ENCODE results near the gene PTPRT. TPM values are rescaled to one million over a fixed set of nuclear protein-coding genes. Genes with fewer than 3 reads are reported as not detected.

The PTPRT gene
- total RNA-seq, 1 experiment from 2014 or later = not detected

DNA sequence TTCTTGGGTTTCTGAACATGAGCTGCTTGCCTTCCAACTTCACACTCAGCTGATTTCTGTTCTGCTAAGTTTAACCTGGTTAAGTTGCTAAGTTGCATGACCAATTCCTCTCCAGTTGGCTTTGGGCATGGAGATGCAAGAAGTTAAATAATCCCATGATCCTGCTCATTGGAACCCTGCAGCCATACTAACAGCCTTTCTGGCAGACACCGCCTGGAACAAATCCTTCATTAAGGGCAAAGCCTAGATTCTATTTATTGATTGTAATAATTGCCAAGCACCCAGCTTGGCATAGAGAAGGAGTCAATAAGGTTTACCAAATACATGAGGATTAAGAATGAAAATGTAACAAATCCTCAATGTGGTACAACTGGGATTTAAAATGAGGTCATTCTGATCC is 829.1 kb downstream of the PTPRT start:
- BruUV-seq (replicated peaks) = no TSS peak
- no peak overlapping the region for H2AFZ ChIP-seq (ENCODE audit: low read depth, low read length, poor library complexity, severe bottlenecking)
- ATAC-seq = no peak
- H3K9ac ChIP-seq (ENCODE audit: low read length) = no peak overlapping the region
- no peak overlapping the region for H3K4me2 ChIP-seq (ENCODE audit: low read length)
- ChIA-PET POLR2A (no interaction called here), RAD21 (ENCODE audit: low non-redundant PET in 1 of 2, low total read pairs in 2 of 2, uncharacterized antibody in 2 of 2, unreplicated experiment in 2 of 2) (no interaction called here), CTCF (no interaction called here)
- H3K27me3 ChIP-seq (ENCODE audit: insufficient read depth, low read length) = no peaks in the 10 kb centered on the region
- H3K79me2 ChIP-seq (ENCODE audit: insufficient read depth, low read length) = no peaks in the 10 kb centered on the region
- TF ChIP-seq ELF1 (IDR thresholded peaks at IDR 0.05; ENCODE audit: borderline replicate concordance, low read depth) (no peak), YY1 (IDR thresholded peaks at IDR 0.05; ENCODE audit: extremely low read depth, insufficient replicate concordance, low read depth, low read length) (no peak), ZNF274 (IDR thresholded peaks at IDR 0.05; ENCODE audit: low read depth, low read length) (no peak), RAD21 (IDR thresholded peaks at IDR 0.05; ENCODE audit: low read depth) (no peak), CEBPB (IDR thresholded peaks at IDR 0.05; ENCODE audit: low read depth) (no peak), POLR2AphosphoS5 (IDR thresholded peaks at IDR 0.05; ENCODE audit: low read depth, low read length) (no peak), SIN3A (IDR thresholded peaks at IDR 0.05; ENCODE audit: low read depth) (no peak), SRF (IDR thresholded peaks at IDR 0.05; ENCODE audit: low read depth) (no peak), FOSL1 (IDR thresholded peaks at IDR 0.05; ENCODE audit: low read depth) (no peak), CBX3 (IDR thresholded peaks at IDR 0.05; ENCODE audit: low read depth) (no peak), EGR1 (IDR thresholded peaks at IDR 0.05; ENCODE audit: low read depth) (no peak), SP1 (IDR thresholded peaks at IDR 0.05; ENCODE audit: low read depth) (no peak), ZFX (IDR thresholded peaks at IDR 0.05) (no peak), POLR2A (IDR thresholded peaks at IDR 0.05; ENCODE audit: borderline replicate concordance, extremely low read depth, insufficient read depth, insufficient read length) (no peak), EZH2phosphoT487 (IDR thresholded peaks at IDR 0.05; ENCODE audit: borderline replicate concordance) (no peak), TCF7L2 (IDR thresholded peaks at IDR 0.05; ENCODE audit: borderline replicate concordance, extremely low read depth, insufficient read depth, insufficient read length) (no peak)
- TF ChIP-seq, protein P1, sequence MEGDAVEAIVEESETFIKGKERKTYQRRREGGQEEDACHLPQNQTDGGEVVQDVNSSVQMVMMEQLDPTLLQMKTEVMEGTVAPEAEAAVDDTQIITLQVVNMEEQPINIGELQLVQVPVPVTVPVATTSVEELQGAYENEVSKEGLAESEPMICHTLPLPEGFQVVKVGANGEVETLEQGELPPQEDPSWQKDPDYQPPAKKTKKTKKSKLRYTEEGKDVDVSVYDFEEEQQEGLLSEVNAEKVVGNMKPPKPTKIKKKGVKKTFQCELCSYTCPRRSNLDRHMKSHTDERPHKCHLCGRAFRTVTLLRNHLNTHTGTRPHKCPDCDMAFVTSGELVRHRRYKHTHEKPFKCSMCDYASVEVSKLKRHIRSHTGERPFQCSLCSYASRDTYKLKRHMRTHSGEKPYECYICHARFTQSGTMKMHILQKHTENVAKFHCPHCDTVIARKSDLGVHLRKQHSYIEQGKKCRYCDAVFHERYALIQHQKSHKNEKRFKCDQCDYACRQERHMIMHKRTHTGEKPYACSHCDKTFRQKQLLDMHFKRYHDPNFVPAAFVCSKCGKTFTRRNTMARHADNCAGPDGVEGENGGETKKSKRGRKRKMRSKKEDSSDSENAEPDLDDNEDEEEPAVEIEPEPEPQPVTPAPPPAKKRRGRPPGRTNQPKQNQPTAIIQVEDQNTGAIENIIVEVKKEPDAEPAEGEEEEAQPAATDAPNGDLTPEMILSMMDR (IDR thresholded peaks at IDR 0.05 in 2 of 3, conservative IDR thresholded peaks at IDR 0.05 in 1 of 3; ENCODE audit: borderline replicate concordance in 1 of 3, insufficient read depth in 1 of 3, low read depth in 2 of 3, low read length in 2 of 3) = no peak
- TF ChIP-seq, protein P2, sequence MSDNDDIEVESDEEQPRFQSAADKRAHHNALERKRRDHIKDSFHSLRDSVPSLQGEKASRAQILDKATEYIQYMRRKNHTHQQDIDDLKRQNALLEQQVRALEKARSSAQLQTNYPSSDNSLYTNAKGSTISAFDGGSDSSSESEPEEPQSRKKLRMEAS (IDR thresholded peaks at IDR 0.05) = no peak
- TF ChIP-seq, protein P3, sequence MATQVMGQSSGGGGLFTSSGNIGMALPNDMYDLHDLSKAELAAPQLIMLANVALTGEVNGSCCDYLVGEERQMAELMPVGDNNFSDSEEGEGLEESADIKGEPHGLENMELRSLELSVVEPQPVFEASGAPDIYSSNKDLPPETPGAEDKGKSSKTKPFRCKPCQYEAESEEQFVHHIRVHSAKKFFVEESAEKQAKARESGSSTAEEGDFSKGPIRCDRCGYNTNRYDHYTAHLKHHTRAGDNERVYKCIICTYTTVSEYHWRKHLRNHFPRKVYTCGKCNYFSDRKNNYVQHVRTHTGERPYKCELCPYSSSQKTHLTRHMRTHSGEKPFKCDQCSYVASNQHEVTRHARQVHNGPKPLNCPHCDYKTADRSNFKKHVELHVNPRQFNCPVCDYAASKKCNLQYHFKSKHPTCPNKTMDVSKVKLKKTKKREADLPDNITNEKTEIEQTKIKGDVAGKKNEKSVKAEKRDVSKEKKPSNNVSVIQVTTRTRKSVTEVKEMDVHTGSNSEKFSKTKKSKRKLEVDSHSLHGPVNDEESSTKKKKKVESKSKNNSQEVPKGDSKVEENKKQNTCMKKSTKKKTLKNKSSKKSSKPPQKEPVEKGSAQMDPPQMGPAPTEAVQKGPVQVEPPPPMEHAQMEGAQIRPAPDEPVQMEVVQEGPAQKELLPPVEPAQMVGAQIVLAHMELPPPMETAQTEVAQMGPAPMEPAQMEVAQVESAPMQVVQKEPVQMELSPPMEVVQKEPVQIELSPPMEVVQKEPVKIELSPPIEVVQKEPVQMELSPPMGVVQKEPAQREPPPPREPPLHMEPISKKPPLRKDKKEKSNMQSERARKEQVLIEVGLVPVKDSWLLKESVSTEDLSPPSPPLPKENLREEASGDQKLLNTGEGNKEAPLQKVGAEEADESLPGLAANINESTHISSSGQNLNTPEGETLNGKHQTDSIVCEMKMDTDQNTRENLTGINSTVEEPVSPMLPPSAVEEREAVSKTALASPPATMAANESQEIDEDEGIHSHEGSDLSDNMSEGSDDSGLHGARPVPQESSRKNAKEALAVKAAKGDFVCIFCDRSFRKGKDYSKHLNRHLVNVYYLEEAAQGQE (IDR thresholded peaks at IDR 0.05; ENCODE audit: low read depth) = no peak
- TF ChIP-seq, protein P4, sequence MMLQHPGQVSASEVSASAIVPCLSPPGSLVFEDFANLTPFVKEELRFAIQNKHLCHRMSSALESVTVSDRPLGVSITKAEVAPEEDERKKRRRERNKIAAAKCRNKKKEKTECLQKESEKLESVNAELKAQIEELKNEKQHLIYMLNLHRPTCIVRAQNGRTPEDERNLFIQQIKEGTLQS (IDR thresholded peaks at IDR 0.05) = no peak
- H3K9me3 ChIP-seq (ENCODE audit: control insufficient read depth in 1 of 2, insufficient read depth in 1 of 2, low read depth in 1 of 2, low read length in 2 of 2) = peaks cover 11 to 20% of the 10 kb centered on the region in 2 experiments; a peak in 2 of 4 replicates
- no peak overlapping the region for H3K27ac ChIP-seq (ENCODE audit: low read depth, low read length)
- H4K20me1 ChIP-seq (ENCODE audit: insufficient read depth) = no peaks in the 10 kb centered on the region
- H3K4me3 ChIP-seq (replicated peaks in 1 of 2; ENCODE audit: low read depth in 1 of 2, low read length in 2 of 2) = no peak overlapping the region
- H3K4me1 ChIP-seq (ENCODE audit: control insufficient read depth in 1 of 2, insufficient read depth in 2 of 2, low read length in 2 of 2) = no peaks in the 10 kb centered on the region
- no peaks in the 10 kb centered on the region for H3K36me3 ChIP-seq (ENCODE audit: control insufficient read depth in 1 of 2, insufficient read depth in 2 of 2, low read length in 2 of 2)
- intact Hi-C loops (cut with micrococcal nuclease) = no loop called here
- no peak for DNase-seq (ENCODE audit: low read depth, low spot score)
- H3K9me2 ChIP-seq (ENCODE audit: insufficient read depth) = no peaks in the 10 kb centered on the region

All from HCT116 (cell line).